Stimulated activated CD4-positive, alpha-beta T cell treated with anti-CD3 and anti-CD28 coated beads, Interleukin-2, amount 100 ng/mL, for 4 hours (primary cell): ENCODE measurements around the gene ALPK3.

ENCODE experiments used
- DNase-seq: peaks from one replicate; pipeline ENCODE4 v3.0.0-alpha.2; 2020; ENCODE audit warnings: low read depth

Gene ALPK3

GRCh38 chr15:84816694-84817465, at the start of gene ALPK3:
Gene ALPK3, plus strand, starts transcription at chr15:84817356. Its CDS starts 97 bp downstream, at chr15:84817453.
- DNase-seq: no peak

GRCh38 chr15:84772031-84772430, 45.1 kb upstream of the ALPK3 start:
- no peak for DNase-seq

- no peak for DNase-seq
Measured at GRCh38 chr15:84772467-84772866, 44.7 kb upstream of the ALPK3 start.

- no peak for DNase-seq
Measured at GRCh38 chr15:84773716-84774115, 43.4 kb upstream of the ALPK3 start.

GRCh38 chr15:84775867-84776449, 41.2 kb upstream of the ALPK3 start:
- DNase-seq: no peak

- no peak for DNase-seq
Measured at GRCh38 chr15:84778194-84778593, 39.0 kb upstream of the ALPK3 start.

GRCh38 chr15:84780492-84780891, 36.7 kb upstream of the ALPK3 start:
- no peak for DNase-seq

- no peak for DNase-seq
Measured at GRCh38 chr15:84781495-84781894, 35.7 kb upstream of the ALPK3 start.

- DNase-seq: no peak
Measured at GRCh38 chr15:84782346-84782745, 34.8 kb upstream of the ALPK3 start.

GRCh38 chr15:84783493-84784251, 33.5 kb upstream of the ALPK3 start:
- no peak for DNase-seq

GRCh38 chr15:84784262-84784661, 32.9 kb upstream of the ALPK3 start:
- no peak for DNase-seq

GRCh38 chr15:84785053-84785452, 32.1 kb upstream of the ALPK3 start:
- no peak for DNase-seq

- DNase-seq: no peak
Measured at GRCh38 chr15:84788500-84788899, 28.7 kb upstream of the ALPK3 start.

GRCh38 chr15:84789762-84790161, 27.4 kb upstream of the ALPK3 start:
- DNase-seq: no peak

- no peak for DNase-seq
Measured at GRCh38 chr15:84790676-84791075, 26.5 kb upstream of the ALPK3 start.

- DNase-seq: no peak
Measured at GRCh38 chr15:84791763-84792162, 25.4 kb upstream of the ALPK3 start.

GRCh38 chr15:84793431-84794161, 23.6 kb upstream of the ALPK3 start:
- DNase-seq: no peak

- no peak for DNase-seq
Measured at GRCh38 chr15:84794162-84794547, 23.0 kb upstream of the ALPK3 start.

- DNase-seq: no peak
Measured at GRCh38 chr15:84795186-84795585, 22.0 kb upstream of the ALPK3 start.

- DNase-seq: no peak
Measured at GRCh38 chr15:84797212-84797611, 19.9 kb upstream of the ALPK3 start.

- DNase-seq: no peak
Measured at GRCh38 chr15:84797801-84798200, 19.4 kb upstream of the ALPK3 start.

- DNase-seq: no peak
Measured at GRCh38 chr15:84798436-84798946, 18.7 kb upstream of the ALPK3 start.
